GM10248 (cell line): Measurements from ENCODE around the gene CSMD2.

Experiments
- CTCF ChIA-PET: fragments of 300-600 bp; sonication (Branson Sonifier 250); formaldehyde crosslinking; extraction: SDS; loops from one replicate; lab custom pipeline; 2021; ENCODE audit warnings: antibody characterized with exemption; lab: Yijun Ruan, JAX
- POLR2A ChIA-PET: fragments of 350-650 bp; sonication (Branson Sonifier 250); formaldehyde crosslinking; extraction: SDS; loops from one replicate; lab custom pipeline; 2020; ENCODE audit warnings: antibody characterized with exemption; lab: Yijun Ruan, JAX
- DNase-seq: peaks from one replicate; pipeline ENCODE4 v3.0.0; 2012; ENCODE audit errors: extremely low spot score
- CTCF ChIP-seq: IDR thresholded peaks from 2 replicates; pipeline ENCODE4 v1.5.1; 2012; ENCODE audit warnings: mild to moderate bottlenecking, low read depth; ENCODE audit errors: extremely low read depth, missing control alignments, control extremely low read depth

Gene CSMD2

GRCh38 chr1:33634143-33634542 is 530.9 kb downstream of the CSMD2 start:
- no peak for TF ChIP-seq CTCF
- ChIA-PET POLR2A (no interaction called here), CTCF (interaction anchor here (1.0 to 3.9 kb wide), 18 partner anchors 10 to 1109 kb away, joined by 3 to 33 read pairs (median 8); no protein-coding TSS in a partner anchor)
- DNase-seq = no peak

- TF ChIP-seq CTCF = peak; percentile 98
- peak; percentile 84 for DNase-seq
- POLR2A ChIA-PET = no interaction called here
- CTCF ChIA-PET = interaction anchor here (0.6 to 3.9 kb wide), 37 partner anchors 9 to 1110 kb away, joined by 3 to 33 read pairs (median 4); no protein-coding TSS in a partner anchor
Measured at GRCh38 chr1:33633019-33633801, 531.8 kb downstream of the CSMD2 start.

- POLR2A ChIA-PET = no interaction called here
- TF ChIP-seq CTCF = no peak
- CTCF ChIA-PET = interaction anchor here (0.9 to 3.7 kb wide), 5 partner anchors 9 to 1112 kb away, joined by 3 to 31 read pairs (median 4); no protein-coding TSS in a partner anchor
- DNase-seq = no peak
Measured at GRCh38 chr1:33630686-33631085, 534.3 kb downstream of the CSMD2 start.

GRCh38 chr1:33626801-33627200 is 538.2 kb downstream of the CSMD2 start:
- DNase-seq = no peak
- no peak for TF ChIP-seq CTCF
- POLR2A ChIA-PET = no interaction called here
- CTCF ChIA-PET = interaction anchor here (1.3 kb wide), 2 partner anchors 16 to 1116 kb away, joined by 3 read pairs; no protein-coding TSS in a partner anchor

GRCh38 chr1:33624991-33625870 is 539.8 kb downstream of the CSMD2 start:
- CTCF ChIA-PET = interaction anchor here (0.7 to 3.7 kb wide), 3 partner anchors 9 to 15 kb away, joined by 3 to 33 read pairs (median 4); no protein-coding TSS in a partner anchor
- no peak for DNase-seq
- POLR2A ChIA-PET = no interaction called here
- TF ChIP-seq CTCF = peak; percentile 35
